ENCODE results near the gene PABPC3.

Gene PABPC3

DNA sequence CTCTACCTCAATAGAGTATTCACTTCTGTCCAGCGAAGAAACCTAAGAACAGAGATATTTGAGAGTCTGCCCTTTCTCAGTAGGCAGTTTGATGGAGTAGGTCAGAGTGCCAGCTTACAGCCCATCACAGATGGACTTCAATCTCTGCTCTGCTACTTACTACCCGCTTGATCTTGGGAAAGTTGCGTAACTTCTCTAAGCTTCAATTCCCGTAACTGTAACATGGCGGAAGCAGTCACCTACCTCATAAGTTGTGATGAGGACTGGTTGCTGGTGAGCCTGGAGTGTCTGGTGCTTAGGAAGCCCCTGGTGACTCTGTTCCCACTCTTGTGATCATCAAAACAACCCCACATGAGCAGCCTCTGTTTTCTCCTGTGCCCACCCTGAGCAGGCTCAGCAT, 45.1 kb downstream of the PABPC3 start:
- H3K27ac ChIP-seq = no peak overlapping the region; the same call in 1 of the 2 replicates
- no peak overlapping the region for H3K9ac ChIP-seq (ENCODE audit: insufficient read length)
- no peaks in the 10 kb centered on the region for H3K36me3 ChIP-seq (ENCODE audit: insufficient read depth, low read length)
- no peaks in the 10 kb centered on the region for H3K9me3 ChIP-seq (ENCODE audit: low read depth, low read length)
- TF ChIP-seq FOXP2 (optimal IDR thresholded peaks at IDR 0.05; ENCODE audit: control extremely low read depth, extremely low read length, insufficient read depth) (no peak), EZH2 (IDR thresholded peaks at IDR 0.05) (no peak), POLR2AphosphoS5 (IDR thresholded peaks at IDR 0.05; ENCODE audit: borderline replicate concordance, low read depth, low read length) (no peak)
- DNase-seq (ENCODE audit: low read depth, low spot score) = no peak
- H3K4me3 ChIP-seq = no peak overlapping the region

DNA sequence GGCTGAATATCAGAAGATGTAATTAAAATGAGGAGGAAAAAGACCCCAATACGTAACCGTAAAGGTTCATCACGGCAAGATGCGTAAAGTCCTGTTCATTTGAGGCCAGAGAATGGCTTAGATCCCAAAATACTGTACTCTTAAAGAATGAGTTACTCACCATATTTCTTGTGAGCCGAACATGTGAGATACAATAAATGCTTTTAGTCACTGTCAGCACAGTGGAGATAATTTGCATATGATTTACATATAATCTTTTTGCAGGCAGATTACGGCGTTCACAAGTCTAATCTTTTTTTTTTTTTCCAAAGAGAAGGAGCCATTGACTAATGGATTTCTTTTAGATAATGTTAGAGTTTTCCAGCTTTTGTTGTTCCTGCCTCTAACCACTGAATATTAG, 47.8 kb downstream of the PABPC3 start:
- peaks cover 4% of the 10 kb centered on the region; the same call in 1 of the 2 replicates for H3K9me3 ChIP-seq (ENCODE audit: low read depth, low read length)
- H3K36me3 ChIP-seq (ENCODE audit: insufficient read depth, low read length) = no peaks in the 10 kb centered on the region
- peak overlapping the region; percentile 97 for H3K27ac ChIP-seq
- H3K9ac ChIP-seq (ENCODE audit: insufficient read length) = peak overlapping the region; percentile 68
- DNase-seq (ENCODE audit: low read depth, low spot score) = no peak
- H3K4me3 ChIP-seq = peak overlapping the region; percentile 64
- TF ChIP-seq POLR2AphosphoS5 (IDR thresholded peaks at IDR 0.05; ENCODE audit: borderline replicate concordance, low read depth, low read length) (no peak), EZH2 (IDR thresholded peaks at IDR 0.05) (no peak), FOXP2 (optimal IDR thresholded peaks at IDR 0.05; ENCODE audit: control extremely low read depth, extremely low read length, insufficient read depth) (no peak)

DNA sequence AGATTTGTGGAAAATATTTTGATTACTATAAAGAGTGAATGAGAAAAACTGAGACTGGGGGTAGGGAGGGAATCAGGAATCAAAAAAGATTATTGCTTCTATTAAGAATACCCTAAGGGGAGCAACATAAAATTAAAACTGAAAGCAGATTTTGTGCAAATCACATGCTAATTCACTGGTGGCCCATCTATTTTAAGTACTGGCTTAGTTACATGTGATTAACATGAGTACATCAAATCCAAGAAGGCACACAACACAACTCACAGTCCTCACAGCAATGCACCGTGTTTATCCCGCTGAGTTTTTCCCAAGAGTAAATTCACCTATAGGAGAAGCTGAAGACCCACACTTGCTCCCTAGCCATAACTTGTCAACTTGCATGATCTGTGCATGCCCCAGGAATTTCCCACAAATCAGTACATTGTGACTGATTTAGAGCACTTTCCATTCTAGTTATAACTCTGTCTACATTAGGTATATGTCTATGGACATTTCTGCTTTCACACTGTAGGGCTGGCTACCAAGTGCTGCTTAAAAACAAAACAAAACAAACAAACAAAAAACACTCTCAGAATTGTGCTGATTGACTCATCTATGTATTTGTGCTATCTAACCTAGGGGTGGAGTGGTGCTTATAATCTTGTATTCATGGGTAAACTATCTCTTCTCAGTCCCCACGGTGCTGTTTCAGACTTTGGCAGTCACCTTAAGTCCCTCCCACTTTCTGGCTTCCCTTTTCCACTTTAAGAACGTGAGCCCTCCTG, 51.9 kb downstream of the PABPC3 start:
- Histone ChIP-seq H3K27ac (peak overlapping the region; percentile 54; the same call in 1 of the 2 replicates), H3K9ac (ENCODE audit: insufficient read length) (no peak overlapping the region), H3K9me3 (ENCODE audit: low read depth, low read length) (peaks cover 4% of the 10 kb centered on the region; the same call in 1 of the 2 replicates), H3K36me3 (ENCODE audit: insufficient read depth, low read length) (no peaks in the 10 kb centered on the region), H3K4me3 (no peak overlapping the region)
- no peak for DNase-seq (ENCODE audit: low read depth, low spot score)
- TF ChIP-seq EZH2 (IDR thresholded peaks at IDR 0.05) (no peak), POLR2AphosphoS5 (IDR thresholded peaks at IDR 0.05; ENCODE audit: borderline replicate concordance, low read depth, low read length) (no peak), FOXP2 (optimal IDR thresholded peaks at IDR 0.05; ENCODE audit: control extremely low read depth, extremely low read length, insufficient read depth) (no peak)

DNA sequence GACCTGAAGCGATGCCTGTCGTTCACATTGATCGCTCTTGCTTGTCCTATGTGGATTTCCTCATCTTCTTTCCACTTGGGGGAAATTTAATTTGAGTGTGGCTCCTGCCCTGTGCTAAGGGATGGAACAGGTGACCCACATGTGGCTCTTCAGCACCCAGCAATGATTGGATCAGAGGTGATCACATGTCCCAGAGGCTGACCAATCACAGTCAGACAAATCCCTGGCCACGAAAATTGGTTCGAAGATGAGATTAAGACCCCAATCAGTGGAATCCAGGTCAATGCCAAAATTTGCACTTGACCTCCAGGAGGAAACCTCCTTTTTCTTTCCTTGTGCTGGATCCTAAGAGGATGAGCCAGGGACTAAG, 52.5 kb downstream of the PABPC3 start:
- TF ChIP-seq POLR2AphosphoS5 (IDR thresholded peaks at IDR 0.05; ENCODE audit: borderline replicate concordance, low read depth, low read length) (no peak), FOXP2 (optimal IDR thresholded peaks at IDR 0.05; ENCODE audit: control extremely low read depth, extremely low read length, insufficient read depth) (no peak), EZH2 (IDR thresholded peaks at IDR 0.05) (no peak)

More for the DNA sequence above, 52.5 kb downstream of the PABPC3 start:
- Histone ChIP-seq H3K9me3 (ENCODE audit: low read depth, low read length) (peaks cover 4% of the 10 kb centered on the region; the same call in 1 of the 2 replicates), H3K36me3 (ENCODE audit: insufficient read depth, low read length) (no peaks in the 10 kb centered on the region), H3K4me3 (no peak overlapping the region), H3K9ac (ENCODE audit: insufficient read length) (no peak overlapping the region), H3K27ac (no peak overlapping the region)
- DNase-seq (ENCODE audit: low read depth, low spot score) = no peak
